ENCODE results near the gene MDM4.
"Not testable (repeated sequence)": the region's sequence is repeated elsewhere in the genome, so short reads cannot be mapped to it uniquely, and the experiment has no call there.

MDM4 gene

GRCh38 chr1:204516180-204516879 lies at the start of gene MDM4:
MDM4 (plus strand) TSS chr1:204516406; CDS start chr1:204525519, 9,113 bp downstream.
- peak; percentile 94 to 95 for DNase-seq (ENCODE audit: low read depth in 2 of 2)

DNA sequence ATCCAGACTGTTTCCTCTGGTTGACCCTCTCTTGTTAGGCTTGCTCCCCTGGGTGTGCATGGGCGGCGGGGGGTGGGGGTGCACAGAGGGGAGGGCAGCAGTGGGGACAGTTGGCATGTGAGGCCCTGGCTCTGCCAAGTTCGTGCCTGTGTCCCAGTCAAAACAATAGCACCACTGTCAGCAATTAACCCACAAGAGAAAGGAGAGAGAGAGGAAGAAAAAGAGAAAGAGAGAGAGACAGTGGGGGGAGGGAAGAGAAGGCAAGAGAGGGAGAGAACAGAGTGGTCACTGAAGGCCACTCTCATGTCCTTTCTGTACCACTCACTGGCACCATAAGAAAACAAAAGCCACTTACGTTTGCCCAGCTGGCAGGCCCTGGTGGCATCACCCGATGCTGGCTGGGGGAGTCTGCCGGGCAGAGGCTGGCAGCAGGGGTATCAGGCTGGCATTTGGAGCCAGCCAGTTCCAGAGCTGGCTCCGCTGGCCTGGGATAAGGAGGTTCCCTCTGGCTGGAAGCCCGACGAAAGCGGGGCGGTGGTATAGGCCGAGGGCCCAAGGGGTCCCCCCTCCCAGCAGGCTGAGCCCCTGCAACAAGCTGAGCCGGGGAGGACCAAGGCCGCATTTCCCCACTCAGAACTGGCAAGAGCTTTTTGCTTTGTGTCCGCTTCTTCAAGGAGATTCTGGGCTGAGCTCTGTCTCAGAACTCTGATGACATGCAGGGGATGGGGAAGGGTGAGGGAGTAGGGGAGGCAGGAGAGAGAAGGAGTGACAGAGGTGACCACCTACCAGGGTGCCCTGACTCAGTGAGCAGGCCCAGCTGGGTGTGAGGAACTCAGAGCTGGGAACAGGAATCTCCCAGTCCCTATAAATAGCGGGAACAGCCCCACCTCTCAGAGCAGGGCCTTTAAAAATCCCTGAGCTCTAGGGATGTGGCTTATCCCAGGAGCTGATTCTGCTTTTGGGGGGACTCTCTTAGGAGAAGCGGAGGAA lies 49.5 kb upstream of the MDM4 start:
- no peak for DNase-seq (ENCODE audit: low read depth in 2 of 2)

DNA sequence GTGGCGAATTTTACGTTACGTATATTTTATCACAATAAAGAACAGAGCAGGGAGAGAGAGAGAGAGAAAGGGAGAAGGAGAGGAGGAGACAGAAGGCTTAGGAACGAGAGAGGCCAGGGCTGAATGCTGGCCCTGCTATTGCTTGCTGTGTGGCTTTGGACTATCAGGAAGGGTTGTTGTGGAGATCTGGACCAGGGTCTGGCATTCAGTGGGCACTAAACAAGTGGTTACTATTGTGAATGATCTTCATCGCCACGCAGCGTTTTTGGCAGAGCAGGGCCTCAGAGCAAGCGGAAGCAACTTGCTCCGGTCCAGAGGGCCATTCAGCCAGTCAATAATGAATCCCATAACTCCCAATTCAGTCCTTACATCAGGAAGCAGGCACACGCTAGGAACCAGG lies 48.0 kb upstream of the MDM4 start:
- DNase-seq (ENCODE audit: low read depth in 2 of 2): no peak

DNA sequence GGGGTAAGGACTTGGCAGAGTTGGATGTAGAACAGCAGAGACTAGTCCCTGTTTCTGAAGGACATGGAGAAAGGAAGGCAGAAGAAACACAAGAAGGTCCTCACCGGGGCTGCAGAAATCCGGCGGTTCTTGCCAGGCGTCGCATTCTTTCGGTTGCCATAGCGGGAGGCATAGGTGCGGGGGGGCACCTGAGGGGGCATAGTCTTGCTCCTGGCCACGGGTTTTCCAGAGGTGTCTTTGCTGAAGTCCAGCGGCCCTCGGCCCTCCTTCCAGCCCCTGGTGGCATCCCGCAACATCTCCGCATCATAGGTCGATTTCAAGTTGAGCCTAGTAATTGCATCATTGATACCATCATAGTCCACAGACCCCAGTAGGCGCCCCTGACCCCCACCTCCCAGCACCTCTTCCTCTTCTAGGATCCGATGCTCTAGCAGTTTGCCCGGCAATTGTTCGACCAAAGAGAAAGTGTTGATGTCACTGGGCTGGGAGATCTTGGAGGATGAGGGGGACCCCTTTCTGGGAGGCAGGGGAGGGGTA lies 47.4 kb upstream of the MDM4 start:
- DNase-seq (ENCODE audit: low read depth in 2 of 2): no peak

DNA sequence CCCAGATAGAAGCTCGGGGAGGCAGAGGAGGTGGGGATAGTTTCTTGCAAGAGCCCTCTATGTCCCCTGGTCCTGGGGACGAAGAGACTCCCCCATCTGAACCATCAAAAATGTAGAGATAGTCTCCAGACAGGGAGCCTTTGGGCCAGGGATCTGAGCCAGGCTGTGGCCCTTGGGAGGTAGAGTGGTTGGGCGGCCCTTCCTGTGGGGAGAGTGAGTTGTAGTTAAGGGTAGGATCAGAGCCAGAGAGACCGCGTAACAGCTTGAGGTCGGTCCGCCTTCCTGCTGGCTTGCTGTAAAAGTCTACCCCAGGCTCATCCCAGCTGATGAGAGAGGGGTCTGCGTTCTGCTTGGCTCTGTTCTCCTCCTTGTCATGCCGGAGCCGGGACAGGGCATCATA lies 46.9 kb upstream of the MDM4 start:
- no peak for DNase-seq (ENCODE audit: low read depth in 2 of 2)

DNA sequence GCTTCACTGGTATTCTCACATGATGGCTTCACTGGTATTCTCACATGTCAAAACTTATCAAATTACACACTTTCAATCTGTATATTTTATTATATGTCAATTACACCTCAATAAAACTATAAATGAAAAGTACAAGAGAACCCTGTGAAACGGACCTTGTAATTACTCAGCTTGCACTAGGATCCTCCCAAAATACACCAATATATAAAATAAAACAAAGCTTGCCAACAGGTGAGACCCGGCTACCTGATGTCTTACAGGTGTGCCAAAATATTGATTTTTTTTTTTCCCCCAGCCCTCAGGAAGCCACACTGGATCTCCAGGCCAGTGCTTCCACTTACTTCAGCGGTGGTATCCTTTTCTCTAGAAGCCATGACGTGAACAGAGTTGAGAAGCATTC lies 44.5 kb upstream of the MDM4 start:
- DNase-seq (ENCODE audit: low read depth in 2 of 2): no peak

DNA sequence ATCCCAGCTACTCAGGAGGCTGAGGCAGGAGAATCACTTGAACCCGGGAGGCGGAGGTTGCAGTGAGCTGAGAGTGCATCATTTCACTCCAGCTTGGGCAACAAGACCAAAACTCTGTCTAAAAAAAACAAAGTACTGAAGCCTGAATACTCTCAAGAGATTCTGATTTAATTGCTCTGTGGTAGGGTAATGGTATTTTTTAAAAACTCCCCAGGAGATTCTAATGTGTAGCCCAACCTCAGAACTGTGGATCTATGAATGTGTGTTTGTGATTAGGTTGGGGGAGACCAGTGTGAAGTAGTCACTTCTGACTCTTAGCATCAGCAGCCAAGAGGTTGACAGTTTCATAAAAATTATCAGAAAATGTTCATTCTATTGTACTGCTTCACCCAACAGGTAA lies 43.5 kb upstream of the MDM4 start:
- no peak for DNase-seq (ENCODE audit: low read depth in 2 of 2)

- no peak for DNase-seq (ENCODE audit: low read depth in 2 of 2)
Measured at GRCh38 chr1:204473400-204473965, 42.7 kb upstream of the MDM4 start.

DNA sequence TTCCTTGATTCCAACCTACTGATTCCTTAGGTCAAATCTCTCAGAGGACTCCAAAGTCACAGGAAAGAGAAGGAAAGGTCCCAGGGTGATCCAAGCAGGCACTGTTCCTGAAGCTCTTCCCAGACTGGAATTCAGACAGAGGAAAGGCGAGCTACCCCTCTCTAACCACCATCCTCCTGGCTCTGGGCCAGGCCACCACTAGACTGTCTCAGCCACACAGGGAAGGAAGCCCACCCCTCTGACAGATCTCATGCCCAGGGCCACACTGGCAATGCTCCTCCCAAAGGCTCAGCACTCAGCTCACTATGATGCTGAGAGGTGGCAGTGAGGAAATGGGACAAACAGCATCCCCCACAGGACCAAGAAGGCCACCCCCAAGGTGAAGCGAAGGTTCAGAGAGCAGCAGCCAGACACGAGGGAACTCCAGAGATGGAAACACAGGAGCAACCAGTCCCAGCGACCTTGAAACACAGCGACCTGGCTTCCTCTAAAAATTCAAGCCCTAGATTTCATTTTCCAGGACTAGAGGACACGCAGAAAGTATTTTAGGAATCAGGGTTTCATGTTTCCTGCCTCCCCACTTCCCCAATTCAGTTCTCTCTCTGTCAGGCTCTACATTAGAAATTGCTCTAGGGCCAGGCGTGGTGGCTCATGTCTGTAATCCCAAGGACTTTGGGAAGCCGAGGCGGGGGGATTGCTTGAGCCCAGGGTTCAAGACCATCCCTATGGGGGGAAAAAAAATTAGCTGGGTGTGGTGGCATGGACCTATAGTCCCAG lies 40.4 kb upstream of the MDM4 start:
- no peak for DNase-seq (ENCODE audit: low read depth in 2 of 2)

DNA sequence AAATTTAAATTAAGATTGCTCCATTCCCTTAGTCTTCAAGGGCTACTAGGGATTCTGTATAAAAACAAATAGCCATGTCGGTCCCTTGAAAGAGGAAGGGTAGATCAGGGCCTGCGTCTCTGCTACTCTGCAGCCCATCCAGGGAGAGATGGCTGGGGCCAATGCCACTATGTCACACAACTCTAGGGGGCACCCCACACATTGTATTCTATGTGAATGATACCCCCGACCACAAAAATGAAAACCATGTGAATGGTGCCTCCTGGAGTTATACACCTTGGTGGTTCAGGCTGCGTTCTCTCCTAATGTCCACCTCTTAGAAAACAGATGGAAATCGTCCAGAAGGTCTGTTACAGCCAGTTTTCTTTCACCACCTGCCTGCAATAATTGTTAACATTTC lies 39.6 kb upstream of the MDM4 start:
- no peak for DNase-seq (ENCODE audit: low read depth in 2 of 2)

GRCh38 chr1:204477036-204477740 lies 39.0 kb upstream of the MDM4 start:
- DNase-seq (ENCODE audit: low read depth in 2 of 2): no peak

DNA sequence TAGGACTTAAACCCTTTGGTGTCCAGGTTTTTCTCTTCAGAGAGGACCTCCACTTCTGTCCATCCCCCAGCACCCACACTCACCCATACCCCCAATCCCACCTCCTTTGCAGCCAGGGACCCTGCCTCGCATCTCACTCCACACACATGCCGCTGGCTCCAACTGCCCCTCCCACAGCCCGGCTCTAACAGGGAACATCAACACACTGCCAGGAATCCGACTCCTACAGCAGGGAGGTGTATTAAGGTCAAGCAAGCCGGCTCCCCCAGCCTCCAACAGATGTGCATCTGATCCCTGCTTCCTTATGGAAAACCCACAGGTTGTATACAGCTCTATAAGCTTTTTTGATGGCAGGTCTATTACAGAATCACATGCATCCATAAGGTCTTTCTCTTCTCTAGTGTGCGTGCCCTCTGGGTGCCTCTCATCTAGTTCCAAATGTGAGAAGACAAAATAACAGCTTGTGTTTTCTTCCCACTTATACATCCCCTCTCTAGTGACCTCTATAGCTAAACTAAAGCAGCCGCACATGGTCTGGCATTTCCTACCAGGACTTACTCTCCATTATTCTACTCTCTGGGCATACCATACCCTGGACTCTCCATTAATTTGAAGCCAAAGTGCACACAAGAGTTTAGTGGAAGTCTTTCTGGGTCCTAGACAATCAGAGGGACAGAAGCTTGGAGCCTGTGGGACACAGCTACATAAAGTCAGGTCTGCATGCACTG lies 37.9 kb upstream of the MDM4 start:
- no peak for DNase-seq (ENCODE audit: low read depth in 2 of 2)

- DNase-seq (ENCODE audit: low read depth in 2 of 2): no peak
Measured at GRCh38 chr1:204478921-204479320, 37.3 kb upstream of the MDM4 start.

DNA sequence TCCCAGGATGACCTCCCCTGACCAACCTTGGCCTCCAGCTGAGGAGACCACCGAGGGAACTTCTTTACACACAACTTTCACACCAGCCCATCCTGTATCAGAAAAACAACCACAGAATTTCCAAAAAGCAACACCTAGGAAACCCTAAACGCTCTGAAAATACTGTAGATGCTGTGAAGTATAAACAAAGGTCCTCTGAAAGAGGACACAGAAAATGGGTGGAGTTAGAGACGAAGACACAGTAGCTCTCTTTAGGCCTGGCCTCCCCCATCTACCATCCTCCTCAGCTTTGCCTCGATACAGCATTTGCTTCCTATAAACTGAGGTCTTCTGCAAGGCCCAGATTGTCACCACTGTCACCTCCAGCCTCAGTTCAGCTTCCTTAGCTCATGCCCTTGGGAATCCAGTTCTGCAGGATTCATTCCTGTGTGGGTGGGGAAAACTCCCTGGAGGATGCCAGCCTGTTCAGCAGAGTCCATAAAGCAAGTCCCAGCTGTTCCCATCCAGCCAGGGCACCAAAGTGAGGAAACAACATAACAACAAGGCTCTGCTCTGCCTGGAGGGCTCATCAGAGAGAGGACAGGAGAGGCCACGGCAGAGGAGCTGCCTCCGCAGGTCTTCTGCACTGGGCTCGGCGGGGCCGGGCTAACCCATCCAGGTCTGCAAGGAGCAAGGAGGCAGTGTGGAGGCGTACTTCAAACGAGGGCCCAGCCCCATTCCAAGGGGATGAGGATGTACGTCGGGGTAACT lies 36.6 kb upstream of the MDM4 start:
- DNase-seq (ENCODE audit: low read depth in 2 of 2): no peak

GRCh38 chr1:204480515-204480914 lies 35.7 kb upstream of the MDM4 start:
- DNase-seq (ENCODE audit: low read depth in 2 of 2): no peak

GRCh38 chr1:204483791-204484190 lies 32.4 kb upstream of the MDM4 start:
- DNase-seq (ENCODE audit: low read depth in 2 of 2): no peak

DNA sequence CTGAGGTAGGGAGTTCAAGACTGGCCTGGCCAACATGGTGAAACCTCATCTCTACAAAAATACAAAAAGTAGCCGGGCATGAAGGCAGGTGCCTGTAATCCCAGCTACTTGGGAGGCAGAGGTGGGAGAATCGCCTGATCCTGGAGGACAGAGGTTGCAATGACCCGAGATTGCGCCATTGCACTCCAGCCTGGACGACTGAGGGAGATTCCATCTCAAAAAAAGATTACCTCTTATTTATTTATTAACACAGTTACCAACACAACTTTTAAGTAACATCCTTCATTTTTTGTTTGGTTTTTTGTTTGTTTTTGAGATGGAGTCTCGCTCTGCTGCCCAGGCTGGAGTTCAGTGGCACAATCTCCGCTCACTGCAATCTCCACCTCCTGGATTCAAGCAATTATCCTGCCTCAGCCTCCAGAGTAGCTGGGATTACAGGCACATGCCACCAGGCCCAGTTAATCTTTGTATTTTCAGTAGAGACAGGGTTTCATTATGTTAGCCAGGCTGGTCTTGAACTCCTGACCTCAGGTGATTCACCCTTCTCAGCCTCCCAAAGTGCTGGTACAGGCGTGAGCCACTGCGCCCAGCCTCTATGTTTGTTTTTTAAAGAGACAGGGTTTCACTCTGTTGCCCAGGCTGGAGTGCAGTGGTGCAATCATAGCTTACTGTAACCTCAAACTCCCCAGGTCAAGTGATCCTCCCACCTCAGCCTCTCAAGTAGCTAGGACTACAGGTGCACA lies 29.5 kb upstream of the MDM4 start:
- not testable (repeated sequence) for DNase-seq (ENCODE audit: low read depth in 2 of 2)

GRCh38 chr1:204487256-204487615 lies 29.0 kb upstream of the MDM4 start:
- no peak for DNase-seq (ENCODE audit: low read depth in 2 of 2)

DNA sequence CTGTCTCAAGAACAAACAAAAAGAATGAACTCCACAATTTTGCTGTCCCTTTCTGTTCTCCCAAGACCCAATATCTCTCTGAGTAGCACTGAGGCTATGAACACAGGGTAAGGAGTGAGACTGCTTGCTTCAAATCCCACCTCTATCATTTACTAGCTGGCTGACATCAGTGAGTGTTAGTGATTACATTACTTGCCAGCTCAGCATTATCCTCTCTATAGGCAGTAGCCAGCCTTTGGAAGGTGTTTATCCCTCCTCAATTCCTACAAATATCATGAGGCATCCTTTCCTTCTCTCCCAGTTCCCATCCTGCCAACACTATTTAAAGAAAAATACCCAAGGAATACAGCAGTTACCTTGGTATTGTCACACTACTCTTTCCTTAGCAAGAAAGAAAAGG lies 24.6 kb upstream of the MDM4 start:
- DNase-seq (ENCODE audit: low read depth in 2 of 2): no peak
